ENCODE results near the gene NIPSNAP3A.

Gene NIPSNAP3A

GRCh38 chr9:104808035-104808614 lies 60.6 kb downstream of the NIPSNAP3A start:
- DNase-seq (ENCODE audit: low spot score) = no peak
